NCI-H187 (cell line): Measurements from ENCODE around the gene C19orf47.

Experiments
- DNase-seq, 2 experiments: peaks; one replicate each; lab custom pipeline; 2025; lab: John Stamatoyannopoulos, UW

C19orf47 gene

DNA sequence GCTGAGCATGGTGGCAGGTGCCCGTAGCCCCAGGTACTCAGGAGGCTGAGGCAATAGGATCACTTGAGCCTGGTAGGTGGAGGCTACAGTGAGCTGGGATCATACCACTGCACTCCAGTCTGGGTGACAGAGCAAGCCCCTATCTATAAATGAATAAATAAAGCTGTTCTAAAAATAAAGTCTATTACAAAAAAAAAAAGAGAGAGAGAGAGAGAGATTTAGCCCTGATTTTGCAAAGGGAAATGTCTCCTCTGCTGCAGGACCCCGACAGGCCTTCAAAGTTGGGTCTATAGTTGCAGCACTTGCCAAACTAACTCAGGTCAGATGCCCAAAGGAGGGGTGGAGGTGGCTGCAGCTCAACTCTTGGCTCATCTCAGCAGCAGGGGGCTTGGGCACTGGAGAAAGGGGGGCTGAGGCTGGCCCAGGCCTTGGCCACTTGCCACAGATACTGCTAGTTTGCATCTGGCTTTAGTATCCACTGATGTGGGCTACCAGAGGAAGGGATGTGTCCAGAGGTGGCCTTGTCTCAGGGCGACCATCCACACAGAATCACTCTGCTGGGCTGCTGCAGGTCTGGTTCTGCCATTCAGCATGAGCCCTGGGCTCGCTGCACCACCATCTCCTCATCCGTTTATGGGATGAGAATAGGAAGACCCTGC lies 32.3 kb downstream of the C19orf47 start:
- DNase-seq = no peak

DNA sequence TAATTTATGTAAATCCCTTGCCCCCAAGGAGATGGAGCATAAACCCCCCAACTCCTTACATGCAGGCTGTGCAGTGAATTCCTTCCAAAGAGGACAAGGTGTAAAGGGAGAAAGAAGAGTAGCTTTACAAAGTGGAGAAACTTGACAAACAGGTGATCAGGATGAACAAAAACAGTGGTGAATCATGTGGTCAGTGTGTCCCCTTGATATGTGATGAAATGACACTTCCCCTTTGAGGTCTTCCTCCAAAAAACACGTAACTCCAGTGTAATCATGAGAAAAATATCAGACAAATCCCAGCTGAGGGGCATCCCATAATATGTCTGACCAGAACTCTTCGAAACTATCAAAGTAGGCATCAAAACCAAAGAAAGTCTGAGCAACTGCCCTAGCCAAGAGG lies 33.5 kb downstream of the C19orf47 start:
- no peak for DNase-seq

DNA sequence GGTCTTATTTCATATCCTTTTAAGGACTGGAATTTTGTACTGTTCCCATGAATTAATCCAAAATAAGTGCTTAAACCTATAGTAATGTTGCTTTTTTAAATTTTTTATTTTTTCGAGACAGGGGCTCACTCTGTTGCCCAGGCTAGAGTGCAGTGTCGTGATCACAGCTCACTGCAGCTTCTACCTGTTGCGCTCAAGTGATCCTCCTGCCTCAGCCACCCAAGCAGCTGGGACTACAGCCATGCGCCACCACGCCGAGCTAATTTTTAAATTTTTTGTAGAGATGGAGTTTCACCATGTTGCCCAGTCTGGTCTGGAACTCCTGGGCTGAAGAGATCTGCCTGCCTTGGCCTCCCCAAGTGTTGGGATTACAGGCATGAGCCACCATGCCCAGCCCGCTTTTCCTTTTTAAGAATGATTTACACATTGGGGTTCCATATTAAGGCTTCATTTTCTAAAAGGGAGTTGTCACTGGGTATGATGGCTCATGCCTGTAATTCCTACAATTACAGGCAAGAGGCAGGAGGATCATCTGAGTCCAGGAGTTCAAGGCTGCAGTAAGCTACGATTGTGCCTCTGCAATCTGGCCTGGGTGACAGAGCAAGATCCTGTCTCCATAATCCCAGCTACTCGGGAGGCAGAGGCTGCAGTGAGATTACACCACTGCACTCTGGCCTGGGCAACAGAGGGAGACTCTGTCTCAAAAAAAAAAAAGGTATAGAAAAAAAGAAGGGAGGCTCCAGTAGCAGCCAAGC lies 34.8 kb downstream of the C19orf47 start:
- DNase-seq = no peak

DNA sequence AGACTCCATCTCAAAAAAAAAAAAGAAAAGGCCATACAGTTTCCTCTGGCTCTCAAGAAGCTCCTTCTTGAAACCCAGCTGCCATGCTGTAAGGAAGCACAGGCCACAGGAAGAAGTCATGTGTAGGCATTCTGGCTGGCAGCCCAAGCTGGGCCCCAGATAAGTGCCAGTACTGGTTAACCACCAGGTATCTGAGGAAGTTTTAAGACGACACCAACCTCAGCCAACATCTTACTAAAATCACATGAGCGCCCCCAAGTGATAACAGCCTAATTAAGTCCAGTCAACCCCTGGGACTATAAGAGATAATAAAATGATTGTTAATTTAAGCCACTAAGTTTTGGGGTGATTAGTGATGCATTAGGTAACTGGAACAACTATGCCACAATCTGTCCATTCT lies 35.7 kb downstream of the C19orf47 start:
- no peak for DNase-seq

DNA sequence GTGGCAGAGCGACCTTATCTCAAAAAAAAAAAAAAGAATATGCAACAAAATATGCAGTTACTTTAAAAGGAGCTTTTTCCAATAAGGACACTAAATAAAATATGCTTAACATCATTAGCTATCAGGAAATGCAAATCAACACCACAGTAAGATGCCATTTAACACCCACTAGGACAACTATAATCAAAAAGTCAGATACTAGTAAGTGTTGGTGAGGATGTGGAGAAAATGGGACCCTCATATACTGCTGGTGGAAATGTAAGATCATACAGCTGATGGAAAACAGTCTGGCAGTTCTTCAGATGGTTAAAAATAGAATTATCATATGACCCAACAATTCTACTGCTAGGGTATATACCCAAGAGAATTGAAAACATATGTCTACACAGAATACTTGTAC lies 38.5 kb downstream of the C19orf47 start:
- no peak for DNase-seq

- peak in 1 of 2 experiments; percentile 73 for DNase-seq
These were observed 42.8 kb downstream of the C19orf47 start for GRCh38 chr19:40305403-40305802.

DNA sequence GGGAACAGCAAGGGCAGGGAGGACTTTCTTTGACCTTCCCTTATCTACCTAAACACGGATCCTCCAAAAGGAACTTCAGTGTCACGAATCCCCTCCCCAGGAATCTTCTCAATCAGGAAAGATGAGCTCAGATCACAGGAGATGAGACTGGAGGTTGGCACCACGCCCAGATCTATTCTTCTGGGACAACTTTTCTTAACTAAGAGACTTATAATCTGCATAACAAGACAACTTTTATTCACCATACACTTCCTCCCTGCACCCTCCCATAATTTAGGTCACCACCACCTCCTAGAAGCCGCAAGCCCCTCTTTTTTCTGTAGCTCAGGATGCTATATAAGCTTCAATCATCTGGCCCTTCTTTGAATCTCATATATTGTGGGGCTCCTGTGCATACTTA lies 43.9 kb downstream of the C19orf47 start:
- DNase-seq = no peak

DNA sequence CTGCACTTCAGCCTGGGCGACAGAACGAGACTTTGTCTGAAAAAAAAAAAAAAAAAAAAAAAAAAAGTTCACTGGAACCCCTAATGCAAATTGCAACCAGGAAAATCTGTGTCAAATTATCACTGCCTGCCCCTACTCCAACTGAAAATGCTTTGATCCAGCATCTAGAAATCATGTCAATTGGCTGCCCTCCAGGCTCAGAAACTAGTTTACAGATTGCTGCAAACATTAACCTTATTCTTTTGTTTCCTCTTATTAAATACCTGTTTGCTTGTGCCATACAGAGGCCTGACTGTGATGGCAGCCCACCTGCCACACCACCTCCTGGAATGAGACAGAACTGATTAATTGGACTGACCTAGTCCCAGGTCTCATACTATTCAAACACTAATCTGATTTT lies 44.4 kb downstream of the C19orf47 start:
- no peak for DNase-seq

DNA sequence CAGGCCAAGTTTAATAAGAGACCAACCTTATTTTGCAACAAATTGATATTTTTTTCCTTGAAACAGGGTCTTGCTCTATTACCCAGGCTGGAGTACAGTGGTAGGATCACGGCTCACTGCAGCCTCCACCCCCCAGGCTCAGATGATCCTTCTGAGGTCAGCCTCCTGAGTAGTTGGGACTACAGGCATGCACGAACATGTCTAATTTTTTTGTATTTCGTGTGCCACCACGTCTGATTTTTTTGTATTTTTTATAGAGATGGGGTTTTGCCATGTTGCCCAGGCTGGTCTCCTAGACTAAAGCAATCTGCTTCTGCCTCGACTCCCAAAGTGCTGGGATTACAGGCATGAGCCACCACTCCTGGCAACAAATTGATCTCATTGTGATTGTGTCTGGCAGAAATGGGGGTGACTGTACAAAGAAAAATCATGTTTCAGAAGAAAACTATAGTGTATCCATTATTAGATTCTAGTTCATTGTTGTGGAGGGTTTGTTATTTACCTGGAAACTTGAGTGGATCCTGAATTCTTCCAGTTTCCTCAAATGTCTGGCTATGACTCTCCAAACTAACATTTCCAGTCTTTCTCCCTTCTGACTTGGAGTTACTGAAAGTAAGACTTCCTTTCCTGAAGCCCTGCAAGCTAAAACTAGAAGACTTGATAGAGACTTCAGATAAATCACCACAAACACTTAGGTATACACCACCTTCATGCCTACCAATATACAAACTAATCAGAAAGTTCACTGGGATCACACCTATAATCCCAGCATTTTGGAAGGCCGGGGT lies 45.8 kb downstream of the C19orf47 start:
- DNase-seq = no peak

- DNase-seq = no peak
These were observed 47.5 kb downstream of the C19orf47 start for GRCh38 chr19:40300668-40301067.

DNA sequence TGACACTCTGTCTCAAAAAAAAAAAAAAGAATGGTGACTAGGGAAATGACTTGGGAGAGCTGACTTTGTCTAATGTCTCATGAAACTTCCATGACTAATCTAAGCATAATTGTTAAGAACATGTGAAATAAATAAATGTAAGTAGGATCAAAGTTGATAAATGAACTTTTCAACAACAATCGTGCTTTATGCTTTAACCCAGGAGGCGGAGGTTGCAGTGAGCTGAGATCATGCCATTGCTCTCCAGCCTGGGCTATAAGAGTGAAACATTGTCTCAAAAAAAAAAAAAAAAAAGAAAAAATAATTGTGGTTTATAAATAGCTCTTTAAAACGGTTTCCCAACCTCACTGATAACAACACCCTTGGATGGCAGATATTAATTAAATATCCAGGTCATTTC lies 50.2 kb downstream of the C19orf47 start:
- DNase-seq = no peak

- DNase-seq = no peak
These were observed 53.6 kb downstream of the C19orf47 start for GRCh38 chr19:40294560-40294959.

GRCh38 chr19:40286971-40287421 lies 61.2 kb downstream of the C19orf47 start:
- DNase-seq = no peak

DNA sequence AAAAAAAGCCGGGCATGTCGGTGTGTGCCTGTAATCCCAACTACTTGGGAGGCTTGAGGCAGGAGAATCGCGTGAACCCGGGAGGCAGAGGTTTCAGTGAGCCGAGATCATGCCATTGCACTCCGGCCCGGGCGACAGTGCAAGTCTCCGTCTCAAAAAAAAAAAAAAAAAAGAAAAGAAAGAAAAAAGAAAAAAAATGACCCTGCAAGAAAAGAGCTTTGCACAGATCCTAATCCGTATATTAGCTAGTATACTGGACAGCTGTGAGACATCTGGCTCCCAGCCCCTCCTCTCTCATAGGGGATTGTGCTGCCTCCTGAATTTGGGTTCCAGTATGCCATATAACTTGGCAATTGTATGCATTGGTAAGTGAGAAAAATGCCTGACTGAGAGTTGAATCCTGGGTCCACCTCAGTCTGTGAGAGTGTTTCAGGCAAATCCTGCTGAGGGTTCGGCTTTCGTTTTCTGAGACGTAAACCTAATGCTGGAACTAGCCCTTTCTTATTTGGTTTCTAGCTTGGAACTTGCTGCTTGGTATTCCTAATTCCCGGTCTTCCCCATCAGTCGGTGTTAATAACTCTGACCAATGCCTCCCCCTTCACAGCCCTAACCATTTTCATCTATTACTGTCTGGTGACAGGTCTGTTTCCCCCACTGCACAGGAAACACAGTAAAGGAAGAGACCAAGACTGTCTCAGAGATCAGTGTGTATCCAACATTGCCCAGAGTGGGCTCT lies 61.8 kb downstream of the C19orf47 start:
- DNase-seq = no peak

DNA sequence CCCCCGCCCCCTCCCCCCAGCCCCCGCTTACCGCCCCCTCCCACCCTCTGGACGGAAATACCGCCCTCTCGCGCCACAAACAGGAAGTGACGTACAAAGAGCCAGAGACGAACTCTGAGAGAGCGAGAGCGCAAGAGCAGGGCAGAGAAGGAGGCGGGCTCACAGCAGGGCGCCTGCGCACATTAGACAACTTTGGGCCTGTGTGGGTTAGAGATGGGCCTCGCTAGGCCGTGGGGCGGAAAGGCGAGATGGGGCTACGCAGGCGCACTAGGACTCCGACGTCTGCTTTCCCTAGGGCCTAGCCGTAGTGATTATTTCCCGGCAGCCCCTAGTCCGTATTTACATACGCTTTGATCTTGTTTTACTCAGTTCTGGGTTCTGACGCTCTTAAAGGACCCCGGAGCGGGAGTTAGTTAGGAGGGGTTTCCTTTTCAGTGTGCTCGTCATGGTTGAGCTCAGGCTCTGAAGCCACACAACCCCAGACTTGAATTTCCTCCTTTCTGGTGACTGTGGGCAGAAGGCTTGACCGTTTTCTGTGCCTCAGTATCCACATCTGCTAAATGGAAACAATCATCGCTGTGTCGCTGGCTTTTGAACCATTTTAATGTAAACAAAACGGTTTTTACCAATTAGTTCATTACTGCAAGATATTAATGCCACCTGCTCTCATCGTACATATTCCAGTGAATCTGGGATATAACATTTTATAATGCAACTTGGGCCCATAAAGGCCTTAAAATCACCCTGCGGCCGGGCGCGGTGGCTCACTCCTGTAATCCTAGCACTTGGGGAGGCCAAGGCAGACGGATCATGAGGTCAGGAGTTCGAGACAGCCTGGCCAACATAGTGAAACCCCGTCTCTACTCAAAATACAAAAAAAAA lies 62.6 kb downstream of the C19orf47 start:
- DNase-seq = peak; percentile 99

DNA sequence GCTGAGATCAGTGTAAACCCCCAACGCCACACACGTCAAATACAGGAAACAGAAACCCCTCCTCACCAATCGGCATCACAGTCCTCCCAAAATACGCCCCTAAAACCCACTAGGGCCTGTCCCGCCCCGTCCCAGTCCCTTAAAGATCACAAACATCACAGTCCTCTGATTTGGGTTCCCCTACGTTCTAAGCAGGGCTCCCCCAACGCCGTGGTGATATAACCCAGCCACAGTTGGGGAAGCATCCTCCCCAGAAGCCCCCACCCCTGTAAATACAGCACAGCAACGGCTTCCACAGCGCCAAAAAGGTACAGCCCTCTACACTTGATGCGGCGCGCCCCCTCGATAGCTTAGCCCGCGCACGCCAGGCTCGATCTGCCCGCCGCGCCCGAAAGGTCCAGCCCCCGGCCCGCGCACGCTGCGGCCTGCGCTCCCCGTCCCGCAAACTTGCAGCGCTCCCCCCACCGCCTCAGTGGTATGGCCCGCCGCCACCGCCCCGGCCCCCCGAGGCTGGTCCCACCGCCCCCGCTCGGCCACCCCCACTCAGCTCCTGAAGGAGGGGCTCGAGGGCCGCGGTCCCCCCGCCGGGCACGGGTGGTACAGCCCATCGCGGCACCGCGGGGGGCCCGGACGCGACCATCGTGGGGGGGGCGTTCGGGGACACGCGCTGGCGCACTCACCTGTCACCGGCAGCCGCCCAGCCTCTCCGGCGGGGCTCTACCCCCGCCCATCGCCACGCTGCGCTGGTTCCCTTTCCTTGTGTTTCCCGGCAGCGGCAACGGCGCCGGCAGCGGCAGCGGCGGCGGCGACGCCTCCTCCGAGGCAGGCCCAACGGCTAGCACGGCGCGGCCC lies 63.5 kb downstream of the C19orf47 start, which contains the start of gene AKT2:
Gene AKT2, minus strand, starts transcription at position 845 of the 852 bp plus-strand sequence. CDS start 20,078 bp downstream, outside the sequence.
- peak; percentile 74 to 85 for DNase-seq

DNA sequence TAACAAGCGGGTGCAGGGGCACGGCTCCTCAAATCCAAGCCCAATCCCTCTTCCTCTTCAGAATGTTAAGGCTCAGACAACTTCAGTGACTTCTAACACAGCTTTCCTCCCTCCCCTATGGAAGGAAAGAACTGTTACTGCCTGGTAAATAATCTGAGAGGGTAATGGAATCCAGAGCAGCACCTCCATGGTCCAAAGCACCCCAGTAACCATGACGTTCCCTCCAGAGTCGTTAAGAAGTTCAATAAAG lies 64.0 kb downstream of the C19orf47 start:
- DNase-seq = no peak

DNA sequence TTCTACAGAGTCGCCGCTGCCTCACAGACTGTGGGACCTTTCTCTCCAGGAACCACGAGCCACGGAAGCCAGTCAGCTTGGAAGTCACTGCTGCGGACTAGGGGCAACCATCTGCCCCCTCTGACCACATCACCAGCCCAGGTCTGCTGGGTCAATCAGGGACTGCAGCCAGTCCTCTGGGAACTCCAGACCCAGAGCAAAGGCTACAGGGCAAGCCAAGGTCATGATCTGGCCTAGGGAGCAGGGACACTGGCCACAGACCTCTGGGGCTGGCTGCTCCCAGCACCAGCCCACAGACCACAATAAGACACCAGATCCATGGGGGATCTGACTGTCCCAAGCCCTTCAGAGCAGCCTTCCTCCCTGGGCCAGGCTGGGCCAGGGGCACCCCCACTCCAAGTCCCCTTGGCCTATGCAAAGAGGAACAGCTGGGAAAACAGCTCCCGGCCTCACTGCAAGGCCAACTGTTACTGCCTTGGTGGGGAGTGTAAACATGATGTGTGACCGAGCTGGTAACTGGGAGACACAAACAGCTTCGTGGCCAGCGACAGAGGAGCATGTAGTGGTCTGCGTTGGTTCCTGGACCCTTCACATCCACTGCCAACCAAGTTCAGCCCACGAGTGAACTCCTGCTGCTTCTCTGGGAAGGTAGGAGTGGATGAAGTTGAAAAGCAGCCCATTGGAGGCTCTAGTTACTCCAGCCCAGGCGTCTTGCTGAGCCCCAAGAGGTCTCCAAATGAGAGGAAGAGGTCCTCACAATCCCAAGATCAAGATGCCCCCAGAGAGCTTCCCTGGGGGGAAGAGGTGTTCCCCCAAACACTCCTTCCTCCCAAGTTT lies 64.6 kb downstream of the C19orf47 start:
- DNase-seq = no peak

GRCh38 chr19:40282920-40283319 lies 65.3 kb downstream of the C19orf47 start:
- no peak for DNase-seq
